DOHH2 (cell line): ENCODE measurements around the gene TMOD2.

Source experiments
- EZH2phosphoT487 ChIP-seq: fragments of 200-600 bp; sonication (generic); IDR thresholded peaks from 2 replicates; pipeline ENCODE4 v1.6.1; 2017; ENCODE audit warnings: borderline replicate concordance, mild to moderate bottlenecking, antibody characterized with exemption, low read length, moderate library complexity, mixed read lengths
- TF ChIP-seq, protein P1 (sequence below): fragments of 200-600 bp; sonication (generic); IDR thresholded peaks from one replicate; pipeline ENCODE4 v1.5.1; 2014; ENCODE audit warnings: antibody characterized with exemption, mild to moderate bottlenecking, low read depth, low read length; ENCODE audit not compliant: poor library complexity, severe bottlenecking

DNA sequence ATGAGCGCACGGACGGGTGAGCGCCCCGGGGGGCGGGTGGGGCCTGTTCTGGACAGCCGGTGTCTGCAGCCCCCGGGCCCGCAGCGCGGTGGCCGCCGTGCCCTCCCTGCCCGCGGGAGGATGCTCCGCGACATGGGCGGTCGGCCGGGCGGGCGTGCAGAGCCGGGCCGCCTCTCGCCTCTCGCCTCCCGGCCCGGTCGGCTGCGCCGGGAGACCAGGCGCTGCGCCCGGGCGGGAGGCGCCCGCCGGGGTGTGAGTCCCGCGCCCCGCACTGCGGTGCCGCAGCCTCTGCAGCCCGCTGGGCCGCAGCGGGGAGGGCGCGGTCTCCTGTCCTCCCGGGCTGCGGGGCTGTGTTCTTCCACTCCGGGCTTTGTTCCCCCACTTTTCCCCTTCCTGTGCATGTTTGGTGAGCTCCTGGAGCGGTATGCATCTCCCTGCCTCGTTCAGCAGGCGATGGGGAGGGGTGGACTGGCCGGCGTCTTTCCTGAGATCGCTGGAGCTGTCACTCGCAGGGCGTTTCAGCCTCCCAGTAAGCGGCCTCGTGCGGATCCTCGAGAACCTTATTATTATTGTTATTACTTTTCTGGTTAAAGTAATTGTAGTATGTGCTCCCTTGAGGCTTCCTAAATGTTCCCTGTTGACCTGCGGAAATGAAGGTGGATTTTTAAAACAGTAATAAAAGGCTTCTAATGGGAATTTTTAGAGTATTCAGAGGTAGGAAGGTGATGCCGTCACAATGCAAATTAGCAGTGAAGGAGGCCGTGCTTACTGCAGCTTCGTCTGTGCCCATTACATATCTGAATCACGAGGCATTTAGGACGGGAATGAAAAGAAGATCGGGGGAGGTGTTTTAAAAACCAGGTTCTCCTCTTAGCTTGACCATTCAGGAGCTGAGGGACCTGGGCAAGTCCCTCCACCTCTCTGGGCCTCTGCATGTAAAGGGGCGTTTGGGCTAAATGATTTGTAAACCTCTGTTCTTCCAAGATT lies 593 bp downstream of the TMOD2 start:
- TF ChIP-seq, protein P1, sequence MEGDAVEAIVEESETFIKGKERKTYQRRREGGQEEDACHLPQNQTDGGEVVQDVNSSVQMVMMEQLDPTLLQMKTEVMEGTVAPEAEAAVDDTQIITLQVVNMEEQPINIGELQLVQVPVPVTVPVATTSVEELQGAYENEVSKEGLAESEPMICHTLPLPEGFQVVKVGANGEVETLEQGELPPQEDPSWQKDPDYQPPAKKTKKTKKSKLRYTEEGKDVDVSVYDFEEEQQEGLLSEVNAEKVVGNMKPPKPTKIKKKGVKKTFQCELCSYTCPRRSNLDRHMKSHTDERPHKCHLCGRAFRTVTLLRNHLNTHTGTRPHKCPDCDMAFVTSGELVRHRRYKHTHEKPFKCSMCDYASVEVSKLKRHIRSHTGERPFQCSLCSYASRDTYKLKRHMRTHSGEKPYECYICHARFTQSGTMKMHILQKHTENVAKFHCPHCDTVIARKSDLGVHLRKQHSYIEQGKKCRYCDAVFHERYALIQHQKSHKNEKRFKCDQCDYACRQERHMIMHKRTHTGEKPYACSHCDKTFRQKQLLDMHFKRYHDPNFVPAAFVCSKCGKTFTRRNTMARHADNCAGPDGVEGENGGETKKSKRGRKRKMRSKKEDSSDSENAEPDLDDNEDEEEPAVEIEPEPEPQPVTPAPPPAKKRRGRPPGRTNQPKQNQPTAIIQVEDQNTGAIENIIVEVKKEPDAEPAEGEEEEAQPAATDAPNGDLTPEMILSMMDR = no peak
- no peak for TF ChIP-seq EZH2phosphoT487
